Tibial nerve (tissue), 4 donors: ENCODE data around the gene PHAF1. TPM values are rescaled to one million over a fixed set of nuclear protein-coding genes. Genes with fewer than 3 reads are reported as not detected.

ENCODE experiments used
- DNase-seq, 2 donors: peaks; one replicate each; pipeline ENCODE4 v3.0.0-alpha.2; 2019; ENCODE audit warnings: low spot score in 2 of 2
- H3K27ac ChIP-seq, 4 donors: fragments of 200-600 bp; sonication (generic) in 3 of 4; one replicate each; pipeline ENCODE4 v1.5.1; 2017 to 2019; ENCODE audit warnings: mild to moderate bottlenecking in 1 of 4
- H3K27me3 ChIP-seq, 2 donors: fragments of 200-600 bp; sonication (generic) in 1 of 2; one replicate each; pipeline versions ENCODE4 v1.5.1 to v1.6.0; 2017 to 2019
- H3K36me3 ChIP-seq, 3 donors: fragments of 200-600 bp; sonication (generic); one replicate each; pipeline ENCODE4 v1.5.1; 2018 to 2019
- H3K4me1 ChIP-seq, 4 donors: fragments of 200-600 bp; sonication (generic) in 3 of 4; one replicate each; pipeline ENCODE4 v1.5.1; 2017 to 2019
- H3K4me3 ChIP-seq, 4 donors: fragments of 200-600 bp; sonication (generic) in 3 of 4; one replicate each; pipeline ENCODE4 v1.5.1; 2017 to 2019; ENCODE audit warnings: mild to moderate bottlenecking in 1 of 4, moderate library complexity in 1 of 4
- H3K9me3 ChIP-seq, 4 donors: fragments of 200-600 bp; sonication (generic) in 3 of 4; one replicate each; pipeline ENCODE4 v1.5.1; 2017 to 2019
- EP300 ChIP-seq, 2 donors: sonication (generic); formaldehyde crosslinking; IDR thresholded peaks; one replicate each; pipeline ENCODE4 v1.6.1; 2017; ENCODE audit warnings: antibody characterized with exemption in 2 of 2, mild to moderate bottlenecking in 1 of 2
- POLR2A ChIP-seq, 2 donors: fragments of 450-650 bp; IDR thresholded peaks; one replicate each; pipeline ENCODE4 v1.6.1; 2017; ENCODE audit warnings: antibody characterized with exemption in 2 of 2, mild to moderate bottlenecking in 2 of 2, moderate library complexity in 2 of 2
- WGBS, 2 donors: methylation state at CpG; one replicate each; pipeline ENCODE4 v1.1.5; 2018; 5-methylcytosine and 5-hydroxymethylcytosine counted together
- total RNA-seq, 4 donors: library from RNA; depleted of rRNA; stranded (reverse); fragments of >200 nt; gene quantifications; one replicate each; pipeline ENCODE4 v1.1.0, GENCODE V29; 2016
- TF ChIP-seq, protein P1 (sequence below), 5 experiments: fragments of 200-600 bp in 3 of 5; fragments of 450-650 bp in 2 of 5; sonication (generic) in 3 of 5; IDR thresholded peaks; one replicate each; pipeline ENCODE4 v1.5.1; 2016 to 2019; ENCODE audit warnings: antibody characterized with exemption in 5 of 5, mild to moderate bottlenecking in 3 of 5, moderate library complexity in 2 of 5

Gene PHAF1
- total RNA-seq, 4 donors from 2014 or later: 22.2 to 34.5 (median 28.1) TPM

DNA sequence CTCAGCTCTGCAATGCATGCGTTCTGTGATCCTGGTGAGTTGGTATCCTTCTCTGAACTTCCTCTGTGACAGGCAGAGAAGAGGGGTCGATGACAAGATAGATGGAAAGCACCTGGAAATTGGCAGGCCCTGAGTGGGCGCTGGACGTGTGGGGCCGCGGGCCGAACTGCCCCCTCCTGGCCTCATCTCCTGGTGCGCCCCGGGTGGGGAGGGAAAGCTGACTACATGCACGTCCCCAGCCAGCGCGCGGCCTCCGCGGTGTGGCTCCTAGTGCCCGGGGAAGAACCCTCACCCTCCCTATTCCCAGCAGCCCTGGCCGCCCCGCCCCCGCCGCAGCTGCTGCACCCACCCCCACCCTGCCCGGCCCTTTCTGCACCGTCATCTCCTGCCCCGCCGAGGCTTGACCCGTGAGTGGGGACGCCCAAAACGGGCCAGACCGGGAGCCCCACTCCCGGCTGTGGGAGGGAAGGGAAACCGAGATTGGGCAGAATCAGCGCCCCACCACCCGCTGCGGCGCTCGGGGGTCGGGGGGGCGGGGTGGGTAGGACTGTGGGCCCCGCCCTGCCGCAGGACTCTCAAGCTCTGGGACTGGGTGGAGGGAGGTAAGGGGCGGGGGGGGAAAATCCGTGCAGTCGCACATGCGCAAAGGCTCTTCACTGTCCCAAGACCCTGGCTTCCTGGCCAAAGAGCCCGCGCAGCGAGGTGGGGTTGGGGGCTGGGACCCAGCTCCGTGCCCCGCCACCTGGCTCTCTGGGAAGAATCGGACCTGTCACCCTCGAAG is 60.6 kb downstream of the PHAF1 start, which contains the start of gene NOL3:
Gene NOL3, plus strand, starts transcription at position 371 of the 781 bp plus-strand sequence.
- Histone ChIP-seq H3K36me3 (no peaks in the 10 kb centered on the region), H3K4me3 (peak within 1 kb of the TSS; percentile 34 to 57 (median 40)), H3K4me1 (peaks cover 0 to 64% (median 40%) of the 10 kb centered on the region in 4 donors), H3K9me3 (no peaks in the 10 kb centered on the region), H3K27me3 (peaks cover 0 to 26% of the 10 kb centered on the region in 2 donors), H3K27ac (peak within 1 kb of the TSS; percentile 83 to 94 (median 88))
- peak; percentile 62 to 76 for DNase-seq
- WGBS, 2 donors: 1 to 10% methylated on average over 8 to 44 of the region's 50 CpGs
- TF ChIP-seq, protein P1, sequence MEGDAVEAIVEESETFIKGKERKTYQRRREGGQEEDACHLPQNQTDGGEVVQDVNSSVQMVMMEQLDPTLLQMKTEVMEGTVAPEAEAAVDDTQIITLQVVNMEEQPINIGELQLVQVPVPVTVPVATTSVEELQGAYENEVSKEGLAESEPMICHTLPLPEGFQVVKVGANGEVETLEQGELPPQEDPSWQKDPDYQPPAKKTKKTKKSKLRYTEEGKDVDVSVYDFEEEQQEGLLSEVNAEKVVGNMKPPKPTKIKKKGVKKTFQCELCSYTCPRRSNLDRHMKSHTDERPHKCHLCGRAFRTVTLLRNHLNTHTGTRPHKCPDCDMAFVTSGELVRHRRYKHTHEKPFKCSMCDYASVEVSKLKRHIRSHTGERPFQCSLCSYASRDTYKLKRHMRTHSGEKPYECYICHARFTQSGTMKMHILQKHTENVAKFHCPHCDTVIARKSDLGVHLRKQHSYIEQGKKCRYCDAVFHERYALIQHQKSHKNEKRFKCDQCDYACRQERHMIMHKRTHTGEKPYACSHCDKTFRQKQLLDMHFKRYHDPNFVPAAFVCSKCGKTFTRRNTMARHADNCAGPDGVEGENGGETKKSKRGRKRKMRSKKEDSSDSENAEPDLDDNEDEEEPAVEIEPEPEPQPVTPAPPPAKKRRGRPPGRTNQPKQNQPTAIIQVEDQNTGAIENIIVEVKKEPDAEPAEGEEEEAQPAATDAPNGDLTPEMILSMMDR (IDR thresholded peaks at IDR 0.05): no peak
- peak in 1 of 2 donors; percentile 44 for TF ChIP-seq EP300 (IDR thresholded peaks at IDR 0.05)
- TF ChIP-seq POLR2A (IDR thresholded peaks at IDR 0.05): peak in 1 of 2 donors; percentile 8

DNA sequence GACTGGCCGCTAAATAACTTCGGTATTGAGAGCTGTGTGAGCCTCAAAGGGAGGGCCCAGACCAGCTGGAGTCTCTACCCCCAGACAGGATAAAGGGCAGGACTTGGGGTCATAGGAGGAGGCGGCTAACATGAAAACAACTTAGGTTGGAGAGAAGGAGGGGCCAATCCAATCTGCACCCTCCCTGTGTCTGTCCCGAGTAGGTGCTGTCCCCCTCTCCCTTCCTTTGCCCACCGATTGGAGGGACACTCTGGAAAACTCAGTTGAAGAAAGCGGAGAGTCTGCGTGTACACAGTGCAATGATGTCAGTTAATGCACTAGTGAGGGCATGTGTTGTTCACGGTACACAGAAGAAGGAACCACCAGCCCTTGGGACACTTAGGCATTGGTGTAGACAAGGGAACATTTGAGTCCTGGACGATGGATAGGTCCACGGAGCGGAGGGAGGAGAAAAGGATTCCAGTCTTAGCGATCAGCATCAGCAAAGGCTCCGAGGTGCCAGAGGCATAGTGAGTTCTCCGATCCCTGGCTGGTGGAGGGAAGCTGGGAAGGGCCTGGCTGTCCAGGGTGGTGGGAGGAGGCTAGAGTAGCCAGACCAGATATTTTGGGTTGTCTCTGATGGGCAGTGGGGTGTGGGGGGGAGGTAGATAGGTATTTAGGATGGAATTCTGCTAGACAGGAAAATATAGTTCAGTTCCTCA is 61.4 kb downstream of the PHAF1 start:
- DNase-seq: peak in 1 of 2 donors; percentile 32
- TF ChIP-seq, protein P1 (IDR thresholded peaks at IDR 0.05): no peak
- TF ChIP-seq EP300 (IDR thresholded peaks at IDR 0.05): peak in 1 of 2 donors; percentile 36
- WGBS, 2 donors: 34 to 36% methylated on average over 14 of the region's 14 CpGs
- H3K4me3 ChIP-seq: peak overlapping the region; percentile 34 to 57 (median 40)
- peaks cover 0 to 19% of the 10 kb centered on the region in 2 donors for H3K27me3 ChIP-seq
- peaks cover 0 to 57% (median 36%) of the 10 kb centered on the region in 4 donors for H3K4me1 ChIP-seq
- peak overlapping the region; percentile 83 to 94 (median 88) for H3K27ac ChIP-seq
- H3K9me3 ChIP-seq: no peaks in the 10 kb centered on the region
- H3K36me3 ChIP-seq: no peaks in the 10 kb centered on the region

DNA sequence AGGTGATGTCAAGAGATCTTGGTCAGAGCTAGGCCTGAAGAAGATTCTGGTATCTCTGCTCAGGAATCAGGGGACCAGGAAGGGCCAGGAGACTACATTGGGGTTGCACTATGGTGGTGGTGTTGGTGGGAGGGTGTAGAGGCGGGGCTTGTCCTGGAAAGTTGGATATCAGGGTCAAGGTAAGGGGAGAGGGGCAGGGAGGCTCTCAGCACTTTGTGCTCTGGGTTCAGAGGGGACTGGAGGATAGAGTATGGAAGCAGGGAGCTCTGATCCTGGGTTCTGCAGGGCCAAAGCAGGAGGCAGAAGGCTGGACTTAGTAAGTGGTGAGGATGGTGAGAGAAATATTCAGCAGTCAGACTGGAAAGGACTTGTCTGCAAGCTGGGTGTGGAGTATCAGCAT is 63.6 kb downstream of the PHAF1 start:
- no peak for TF ChIP-seq EP300 (IDR thresholded peaks at IDR 0.05)
- TF ChIP-seq, protein P1 (IDR thresholded peaks at IDR 0.05): no peak
- no peak for TF ChIP-seq POLR2A (IDR thresholded peaks at IDR 0.05)
- WGBS, 2 donors: 76 to 91% methylated on average over 1 of the region's 1 CpG
- DNase-seq: no peak
- Histone ChIP-seq H3K36me3 (no peaks in the 10 kb centered on the region), H3K4me1 (peaks cover 0 to 65% (median 40%) of the 10 kb centered on the region in 4 donors), H3K4me3 (peak overlapping the region in 2 of 4 donors; percentile 35 to 53), H3K9me3 (no peaks in the 10 kb centered on the region), H3K27me3 (peaks cover 0 to 14% of the 10 kb centered on the region in 2 donors), H3K27ac (peak overlapping the region; percentile 2 to 88 (median 81))

DNA sequence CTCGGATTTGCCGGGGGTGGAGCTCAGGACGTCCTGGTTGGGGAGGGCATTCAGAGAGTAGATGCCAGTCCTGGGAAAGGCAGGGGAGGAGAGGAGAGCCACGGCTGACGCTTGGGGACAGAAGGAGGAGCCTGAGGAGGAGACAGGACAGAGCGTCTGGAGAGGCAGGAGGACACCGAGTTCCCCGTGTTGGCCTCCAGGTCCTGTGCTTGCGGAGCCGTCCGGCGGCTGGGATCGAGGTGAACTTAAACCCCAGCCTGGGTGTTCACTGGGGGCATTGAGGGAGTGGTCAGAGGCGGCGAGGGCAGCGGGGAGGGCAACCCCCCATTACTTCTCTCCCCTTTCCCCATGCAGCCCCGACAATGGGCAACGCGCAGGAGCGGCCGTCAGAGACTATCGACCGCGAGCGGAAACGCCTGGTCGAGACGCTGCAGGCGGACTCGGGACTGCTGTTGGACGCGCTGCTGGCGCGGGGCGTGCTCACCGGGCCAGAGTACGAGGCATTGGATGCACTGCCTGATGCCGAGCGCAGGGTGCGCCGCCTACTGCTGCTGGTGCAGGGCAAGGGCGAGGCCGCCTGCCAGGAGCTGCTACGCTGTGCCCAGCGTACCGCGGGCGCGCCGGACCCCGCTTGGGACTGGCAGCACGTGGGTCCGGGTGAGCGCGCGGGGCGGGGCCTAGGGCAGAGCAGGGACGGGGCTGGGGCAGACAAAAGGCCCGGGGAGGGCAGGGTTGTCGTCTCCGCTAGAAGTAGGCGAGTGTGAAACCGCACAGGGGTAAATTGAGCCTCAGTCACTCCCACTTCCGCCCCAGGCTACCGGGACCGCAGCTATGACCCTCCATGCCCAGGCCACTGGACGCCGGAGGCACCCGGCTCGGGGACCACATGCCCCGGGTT is 64.3 kb downstream of the PHAF1 start:
- TF ChIP-seq POLR2A (IDR thresholded peaks at IDR 0.05) (peak; percentile 15 to 36), EP300 (IDR thresholded peaks at IDR 0.05) (peak; percentile 31 to 79)
- TF ChIP-seq, protein P1 (IDR thresholded peaks at IDR 0.05): peak in 2 of 5 experiments; percentile 28 to 48
- 0 to 1% methylated on average over 24 to 66 of the region's 71 CpGs for WGBS, 2 donors

More for the DNA sequence above, 64.3 kb downstream of the PHAF1 start:
- Histone ChIP-seq H3K27ac (peak overlapping the region; percentile 2 to 88 (median 81)), H3K4me3 (peak overlapping the region; percentile 35 to 53 (median 45)), H3K36me3 (no peaks in the 10 kb centered on the region), H3K4me1 (peaks cover 0 to 63% (median 42%) of the 10 kb centered on the region in 4 donors), H3K9me3 (no peaks in the 10 kb centered on the region), H3K27me3 (peaks cover 0 to 15% of the 10 kb centered on the region in 2 donors)
- DNase-seq: peak; percentile 54 to 72
